Measurements from ENCODE around the gene GAN.
A peak's percentile ranks its signal among the peaks of the same experiment; 100 is the strongest.
"Not testable (repeated sequence)": the region's sequence is repeated elsewhere in the genome, so short reads cannot be mapped to it uniquely, and the experiment has no call there.

The GAN gene

GRCh38 chr16:81337097-81337496 lies 22.3 kb downstream of the GAN start:
- no peak for DNase-seq (ENCODE audit: low read depth)
- no peak overlapping the region for H3K4me3 ChIP-seq (ENCODE audit: low read depth, low read length)

DNA sequence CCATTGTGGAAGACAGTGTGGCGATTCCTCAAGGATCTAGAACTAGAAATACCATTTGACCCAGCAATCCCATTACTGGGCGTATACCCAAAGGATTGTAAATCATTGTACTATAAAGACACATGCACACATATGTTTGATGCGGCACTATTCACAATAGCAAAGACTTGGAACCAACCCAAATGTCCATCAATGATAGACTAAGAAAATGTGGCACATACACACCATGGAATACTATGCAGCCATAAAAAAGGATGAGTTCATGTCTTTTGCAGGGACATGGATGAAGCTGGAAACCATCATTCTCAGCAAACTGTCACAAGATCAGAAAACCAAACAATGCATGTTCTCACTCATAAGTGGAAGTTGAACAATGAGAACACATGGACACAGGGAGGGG lies 30.4 kb downstream of the GAN start:
- not testable (repeated sequence) for H3K4me3 ChIP-seq (ENCODE audit: low read depth, low read length); DNase-seq (ENCODE audit: low read depth)

GRCh38 chr16:81347425-81347824 lies 32.7 kb downstream of the GAN start:
- DNase-seq (ENCODE audit: low read depth) = no peak
- H3K4me3 ChIP-seq (ENCODE audit: low read depth, low read length) = no peak overlapping the region

GRCh38 chr16:81349608-81350305 lies 35.0 kb downstream of the GAN start:
- no peak for DNase-seq (ENCODE audit: low read depth)
- no peak overlapping the region for H3K4me3 ChIP-seq (ENCODE audit: low read depth, low read length)

GRCh38 chr16:81350306-81350615 lies 35.5 kb downstream of the GAN start:
- H3K4me3 ChIP-seq (ENCODE audit: low read depth, low read length) = no peak overlapping the region
- DNase-seq (ENCODE audit: low read depth) = no peak

- H3K4me3 ChIP-seq (ENCODE audit: low read depth, low read length) = no peak overlapping the region
- no peak for DNase-seq (ENCODE audit: low read depth)
These were observed 39.1 kb downstream of the GAN start for GRCh38 chr16:81353895-81354294.

DNA sequence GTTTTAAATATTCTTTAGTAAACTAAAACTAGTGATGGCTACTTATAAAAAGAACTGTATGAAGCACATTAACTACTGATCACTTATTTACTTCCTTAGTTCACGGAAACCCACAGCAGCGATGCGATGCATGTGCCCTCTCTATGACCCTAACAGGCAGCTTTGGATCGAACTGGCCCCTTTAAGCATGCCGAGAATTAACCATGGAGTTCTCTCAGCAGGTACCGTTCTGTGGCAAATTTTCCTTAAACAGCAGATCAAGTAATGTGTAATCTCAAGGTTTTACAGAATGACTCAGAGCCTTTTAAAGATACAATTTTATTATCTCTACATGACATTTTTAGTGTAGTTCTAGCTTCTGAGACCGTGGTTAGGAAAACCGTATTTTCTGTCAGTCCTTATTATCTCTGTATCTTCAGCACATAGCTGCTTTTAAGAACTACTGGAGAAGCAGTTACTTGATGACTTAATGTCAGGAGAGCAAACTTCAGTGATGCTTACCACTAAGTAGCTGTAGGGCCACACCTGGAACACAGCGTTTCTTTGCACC lies 43.0 kb downstream of the GAN start:
- no peak for DNase-seq (ENCODE audit: low read depth)
- H3K4me3 ChIP-seq (ENCODE audit: low read depth, low read length) = no peak overlapping the region

GRCh38 chr16:81358860-81359259 lies 44.1 kb downstream of the GAN start:
- DNase-seq (ENCODE audit: low read depth) = no peak
- H3K4me3 ChIP-seq (ENCODE audit: low read depth, low read length) = no peak overlapping the region

DNA sequence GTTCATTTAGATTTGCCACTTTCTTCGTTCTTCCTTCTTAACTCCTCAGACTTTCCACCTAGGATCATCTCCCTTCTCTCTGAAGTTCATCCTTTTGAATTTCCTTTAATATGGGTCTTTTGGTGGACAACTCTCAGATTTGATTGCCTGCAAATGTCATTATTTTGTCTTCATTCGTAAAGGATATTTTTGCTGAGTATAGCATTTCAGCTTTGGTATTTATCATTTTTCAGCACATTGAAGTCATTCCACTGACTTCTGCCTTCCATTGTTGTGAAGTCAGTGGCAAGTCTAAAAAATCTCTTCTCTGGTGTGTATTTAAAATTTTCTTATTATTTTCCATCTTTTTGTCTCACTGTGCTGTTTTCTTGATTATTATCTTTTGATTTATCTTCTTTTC lies 45.4 kb downstream of the GAN start:
- no peak for DNase-seq (ENCODE audit: low read depth)
- H3K4me3 ChIP-seq (ENCODE audit: low read depth, low read length) = no peak overlapping the region

- no peak overlapping the region for H3K4me3 ChIP-seq (ENCODE audit: low read depth, low read length)
These were observed 51.0 kb downstream of the GAN start for GRCh38 chr16:81365731-81366130.

GRCh38 chr16:81366316-81366932 lies 51.7 kb downstream of the GAN start:
- no peak overlapping the region for H3K4me3 ChIP-seq (ENCODE audit: low read depth, low read length)
- DNase-seq (ENCODE audit: low read depth) = peak; percentile 4

More at GRCh38 chr16:81365731-81366130, 51.0 kb downstream of the GAN start:
- DNase-seq (ENCODE audit: low read depth) = no peak

DNA sequence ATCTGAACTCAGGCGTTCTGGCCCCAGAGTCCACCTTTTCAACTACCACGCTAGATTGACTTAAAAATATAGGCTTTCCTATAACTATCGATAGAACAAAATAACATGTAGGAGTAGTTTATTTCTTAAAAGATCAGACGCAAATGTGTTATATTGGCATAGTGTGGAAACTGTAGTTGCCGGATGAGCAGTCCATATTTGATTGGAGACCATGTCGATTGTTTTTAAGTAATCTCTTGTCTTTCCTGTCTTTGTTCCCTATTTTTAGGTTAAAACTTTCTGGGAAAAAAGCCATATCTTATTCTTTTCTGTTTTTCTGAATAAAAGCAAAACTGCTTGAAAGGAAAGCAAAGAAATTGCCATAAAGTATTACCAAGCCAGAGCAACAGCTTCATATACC lies 53.1 kb downstream of the GAN start:
- no peak overlapping the region for H3K4me3 ChIP-seq (ENCODE audit: low read depth, low read length)

DNA sequence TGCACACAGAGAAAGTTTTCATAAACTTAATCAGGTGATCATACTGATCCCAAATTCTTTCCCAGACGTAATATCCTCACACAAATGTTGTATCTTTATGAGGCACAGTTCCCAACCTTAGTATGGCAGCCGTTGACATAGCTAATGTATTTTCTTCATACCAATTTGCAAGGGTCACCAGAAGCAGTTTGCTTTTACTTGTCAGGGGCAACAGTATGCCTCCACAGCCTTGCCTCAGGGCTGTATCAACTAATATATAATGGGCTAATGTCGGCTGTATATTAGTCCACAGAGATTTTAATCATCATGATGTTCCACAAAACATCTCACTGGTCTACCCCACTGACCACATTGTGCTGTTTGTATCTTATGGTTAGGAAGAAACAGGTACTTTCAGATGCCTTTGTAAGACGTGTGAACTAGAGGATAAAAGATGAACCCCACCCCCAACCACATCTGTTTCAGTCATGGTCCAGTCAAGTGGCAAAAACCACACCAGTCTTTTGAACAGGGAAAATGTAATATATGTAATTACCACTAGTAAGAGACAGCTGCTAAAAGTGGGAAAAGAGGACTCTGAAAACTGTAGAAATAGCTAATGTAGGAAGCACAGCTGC lies 55.2 kb downstream of the GAN start:
- no peak overlapping the region for H3K4me3 ChIP-seq (ENCODE audit: low read depth, low read length)
- DNase-seq (ENCODE audit: low read depth) = no peak

More for the DNA sequence above, 53.1 kb downstream of the GAN start:
- no peak for DNase-seq (ENCODE audit: low read depth)

GRCh38 chr16:81371106-81371505 lies 56.3 kb downstream of the GAN start:
- H3K4me3 ChIP-seq (ENCODE audit: low read depth, low read length) = no peak overlapping the region
- DNase-seq (ENCODE audit: low read depth) = no peak

DNA sequence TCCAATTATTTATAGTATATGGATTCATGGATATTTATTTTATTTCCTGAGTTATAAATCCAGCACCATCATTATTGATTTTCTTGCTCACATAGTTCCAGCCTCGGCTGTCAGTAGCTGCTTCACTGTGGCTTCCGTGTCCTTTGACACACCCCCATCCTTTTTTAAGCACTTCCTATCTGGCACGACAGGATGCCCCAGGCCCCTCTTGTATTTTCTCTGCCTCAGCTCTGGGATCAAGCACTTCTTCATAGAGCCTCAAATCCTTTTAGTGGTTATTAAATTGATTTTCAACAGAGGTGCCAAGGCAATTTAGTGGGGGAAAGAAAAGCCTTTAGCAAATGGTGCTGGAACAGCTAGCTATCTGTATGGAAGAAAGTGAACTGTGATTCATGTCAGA lies 59.8 kb downstream of the GAN start:
- no peak for DNase-seq (ENCODE audit: low read depth)
- no peak overlapping the region for H3K4me3 ChIP-seq (ENCODE audit: low read depth, low read length)

- DNase-seq (ENCODE audit: low read depth) = no peak
These were observed 62.1 kb downstream of the GAN start for GRCh38 chr16:81376880-81377279.

DNA sequence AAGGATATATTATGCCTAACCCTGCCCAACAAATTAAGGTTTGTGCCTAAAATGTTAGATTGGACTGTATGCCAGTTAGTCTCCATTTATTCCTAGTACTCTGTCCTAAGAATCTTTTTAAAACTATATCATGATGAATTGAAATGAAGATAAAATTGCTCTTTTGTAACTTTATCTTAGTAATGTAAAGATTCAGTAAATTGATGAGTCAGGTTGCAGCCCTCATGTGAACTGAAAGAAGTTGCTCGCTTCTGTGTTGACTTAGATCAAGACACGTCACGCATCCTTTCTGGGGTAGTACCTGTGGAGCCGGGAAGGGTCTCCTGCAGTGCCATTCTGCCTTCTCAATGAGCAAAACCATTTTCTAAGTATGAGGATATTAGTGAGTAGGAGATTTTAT lies 63.3 kb downstream of the GAN start:
- no peak for DNase-seq (ENCODE audit: low read depth)
- H3K4me3 ChIP-seq (ENCODE audit: low read depth, low read length) = no peak overlapping the region

More at GRCh38 chr16:81376880-81377279, 62.1 kb downstream of the GAN start:
- H3K4me3 ChIP-seq (ENCODE audit: low read depth, low read length) = no peak overlapping the region

GRCh38 chr16:81380932-81381331 lies 66.2 kb downstream of the GAN start:
- DNase-seq (ENCODE audit: low read depth) = no peak
- no peak overlapping the region for H3K4me3 ChIP-seq (ENCODE audit: low read depth, low read length)

GRCh38 chr16:81384006-81384405 lies 69.2 kb downstream of the GAN start:
- DNase-seq (ENCODE audit: low read depth) = no peak
- H3K4me3 ChIP-seq (ENCODE audit: low read depth, low read length) = no peak overlapping the region

DNA sequence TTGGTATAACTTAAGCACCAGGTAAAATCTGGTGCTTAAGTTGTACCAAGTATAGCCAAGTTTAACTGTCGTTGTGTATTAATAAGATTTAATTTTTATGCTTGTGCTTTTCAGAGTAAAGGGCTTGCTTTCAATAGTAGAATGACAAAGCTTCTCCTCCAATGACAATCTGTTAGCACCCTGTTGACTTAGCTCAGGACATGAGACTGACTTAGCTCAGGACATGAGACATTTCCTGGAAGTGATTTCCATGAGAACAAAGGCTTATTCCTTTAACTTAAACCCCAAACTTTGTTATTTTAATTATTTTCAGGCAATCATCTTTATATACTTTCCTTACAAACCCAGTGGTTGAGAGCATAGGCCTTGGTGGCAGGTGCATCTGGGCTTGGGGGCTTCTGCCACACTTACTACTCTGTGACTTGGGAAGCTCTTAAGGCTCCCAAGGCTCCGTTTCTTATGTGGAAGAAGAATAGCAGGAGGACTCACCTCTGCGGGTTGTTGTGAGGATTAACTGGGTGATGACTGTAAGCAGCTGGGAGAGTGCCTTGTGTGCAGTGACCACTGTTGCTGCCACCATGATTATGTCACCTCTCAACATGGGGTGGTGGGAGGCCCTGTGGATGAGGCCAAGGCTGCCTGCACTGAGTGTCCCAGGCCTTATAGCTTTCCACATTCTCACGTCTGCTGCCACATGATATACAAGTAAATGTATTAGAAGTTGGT lies 70.4 kb downstream of the GAN start:
- no peak for DNase-seq (ENCODE audit: low read depth)
- no peak overlapping the region for H3K4me3 ChIP-seq (ENCODE audit: low read depth, low read length)
